Thyroid gland (tissue), 4 donors: ENCODE data around the gene ST6GALNAC4. TPM values are rescaled to one million over a fixed set of nuclear protein-coding genes. Genes with fewer than 3 reads are reported as not detected.

Experiments
- DNase-seq, 2 donors: peaks; one replicate each; pipeline ENCODE4 v3.0.0-alpha.2; 2019
- H3K27ac ChIP-seq, 3 donors: fragments of 200-600 bp; sonication (generic); 1 replicate in 2 of 3; 2 replicates in 1 of 3; pipeline ENCODE4 v1.5.1; 2016 to 2019; ENCODE audit warnings: mild to moderate bottlenecking in 1 of 3, moderate library complexity in 1 of 3
- H3K27me3 ChIP-seq: fragments of 200-600 bp; sonication (generic); one replicate; pipeline ENCODE4 v1.5.1; 2019
- H3K36me3 ChIP-seq, 2 donors: fragments of 200-600 bp; sonication (generic); one replicate each; pipeline ENCODE4 v1.5.1; 2016 to 2019
- H3K4me1 ChIP-seq, 2 donors: fragments of 200-600 bp; sonication (generic); one replicate each; pipeline ENCODE4 v1.5.1; 2017 to 2019
- H3K4me3 ChIP-seq, 3 donors: fragments of 200-600 bp; sonication (generic); replicated peaks in 1 of 3; 1 replicate in 2 of 3; 2 replicates in 1 of 3; pipeline ENCODE4 v1.5.1; 2016; ENCODE audit warnings: mild to moderate bottlenecking in 1 of 3
- H3K9me3 ChIP-seq: fragments of 200-600 bp; sonication (generic); one replicate; pipeline ENCODE4 v1.5.1; 2017
- POLR2A ChIP-seq, 2 donors: fragments of 450-650 bp; IDR thresholded peaks; one replicate each; pipeline ENCODE4 v1.6.1; 2017; ENCODE audit warnings: antibody characterized with exemption in 2 of 2, mild to moderate bottlenecking in 2 of 2, moderate library complexity in 1 of 2
- WGBS, 2 donors: methylation state at CpG; one replicate each; pipeline ENCODE4 v1.1.5; 2017; 5-methylcytosine and 5-hydroxymethylcytosine counted together
- intact Hi-C: fragments of 100-400 bp; cut with DNase I; formaldehyde crosslinking; loops from one replicate; pipeline ENCODE4 v1.15.1; 2023
- total RNA-seq, 4 donors: library from RNA; depleted of rRNA; stranded (reverse); fragments of >200 nt; gene quantifications; one replicate each; pipeline ENCODE4 v1.2.3, GENCODE V29; 2016
- TF ChIP-seq, protein P1 (sequence below), 6 experiments: fragments of 200-600 bp in 3 of 6; fragments of 450-650 bp in 3 of 6; sonication (generic) in 3 of 6; IDR thresholded peaks; one replicate each; pipeline ENCODE4 v1.5.1; 2016 to 2019; ENCODE audit warnings: antibody characterized with exemption in 6 of 6, mild to moderate bottlenecking in 2 of 6, inconsistent platforms in 1 of 6, moderate library complexity in 1 of 6

Gene ST6GALNAC4
- total RNA-seq, 4 donors from 2014 or later: 8.9 to 27.4 (median 19.1) TPM

DNA sequence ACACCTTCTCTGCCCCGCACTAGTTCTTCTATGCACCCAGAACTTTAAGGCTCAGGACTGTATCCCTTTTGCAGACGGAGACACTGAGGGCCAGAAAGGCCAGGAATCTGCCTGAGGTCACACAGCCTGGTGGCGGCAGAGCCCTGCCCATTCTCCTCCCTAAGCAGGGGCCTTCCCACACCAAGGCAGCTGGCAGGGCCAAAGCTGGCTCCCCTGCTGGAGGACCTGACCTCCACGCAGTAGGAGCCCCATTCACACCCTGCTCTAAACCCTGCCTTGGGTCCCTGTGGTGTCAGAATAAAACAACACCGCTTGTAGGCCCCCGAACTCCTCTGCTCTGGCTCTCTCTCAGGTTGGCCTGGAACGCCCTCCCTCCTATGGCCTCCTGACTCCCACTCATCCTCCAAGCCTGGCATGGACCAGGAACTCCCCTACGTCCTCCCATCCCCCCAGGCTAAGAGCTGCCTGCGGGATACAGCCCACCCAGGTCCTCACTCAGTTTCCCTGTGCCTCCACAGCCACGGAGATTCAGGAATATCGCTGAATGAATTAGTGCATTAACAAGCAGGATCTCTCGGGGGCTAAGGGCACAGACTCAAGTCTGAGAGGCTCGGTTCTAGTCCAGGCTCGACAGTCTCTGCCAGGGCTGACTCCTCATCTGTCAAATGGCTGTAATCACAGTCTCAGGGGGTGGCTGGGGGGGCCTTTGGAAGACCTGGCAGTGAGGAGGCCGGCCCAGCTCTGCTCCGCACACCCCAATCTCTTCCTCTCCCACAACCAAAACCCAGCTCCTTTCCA, 20.2 kb downstream of the ST6GALNAC4 start:
- DNase-seq: no peak
- H3K27me3 ChIP-seq: no peaks in the 10 kb centered on the region
- no peak overlapping the region for H3K4me3 ChIP-seq
- peaks cover 27 to 34% of the 10 kb centered on the region in 2 donors for H3K36me3 ChIP-seq
- TF ChIP-seq, protein P1, sequence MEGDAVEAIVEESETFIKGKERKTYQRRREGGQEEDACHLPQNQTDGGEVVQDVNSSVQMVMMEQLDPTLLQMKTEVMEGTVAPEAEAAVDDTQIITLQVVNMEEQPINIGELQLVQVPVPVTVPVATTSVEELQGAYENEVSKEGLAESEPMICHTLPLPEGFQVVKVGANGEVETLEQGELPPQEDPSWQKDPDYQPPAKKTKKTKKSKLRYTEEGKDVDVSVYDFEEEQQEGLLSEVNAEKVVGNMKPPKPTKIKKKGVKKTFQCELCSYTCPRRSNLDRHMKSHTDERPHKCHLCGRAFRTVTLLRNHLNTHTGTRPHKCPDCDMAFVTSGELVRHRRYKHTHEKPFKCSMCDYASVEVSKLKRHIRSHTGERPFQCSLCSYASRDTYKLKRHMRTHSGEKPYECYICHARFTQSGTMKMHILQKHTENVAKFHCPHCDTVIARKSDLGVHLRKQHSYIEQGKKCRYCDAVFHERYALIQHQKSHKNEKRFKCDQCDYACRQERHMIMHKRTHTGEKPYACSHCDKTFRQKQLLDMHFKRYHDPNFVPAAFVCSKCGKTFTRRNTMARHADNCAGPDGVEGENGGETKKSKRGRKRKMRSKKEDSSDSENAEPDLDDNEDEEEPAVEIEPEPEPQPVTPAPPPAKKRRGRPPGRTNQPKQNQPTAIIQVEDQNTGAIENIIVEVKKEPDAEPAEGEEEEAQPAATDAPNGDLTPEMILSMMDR (IDR thresholded peaks at IDR 0.05): no peak
- no peak for TF ChIP-seq POLR2A (IDR thresholded peaks at IDR 0.05)
- H3K9me3 ChIP-seq: no peaks in the 10 kb centered on the region
- WGBS, 2 donors: 71 to 76% methylated on average over 13 to 15 of the region's 16 CpGs
- intact Hi-C loops: no loop called here
- H3K27ac ChIP-seq: peak overlapping the region; percentile 47 to 92 (median 91)
- H3K4me1 ChIP-seq: peaks cover 16 to 20% of the 10 kb centered on the region in 2 donors

DNA sequence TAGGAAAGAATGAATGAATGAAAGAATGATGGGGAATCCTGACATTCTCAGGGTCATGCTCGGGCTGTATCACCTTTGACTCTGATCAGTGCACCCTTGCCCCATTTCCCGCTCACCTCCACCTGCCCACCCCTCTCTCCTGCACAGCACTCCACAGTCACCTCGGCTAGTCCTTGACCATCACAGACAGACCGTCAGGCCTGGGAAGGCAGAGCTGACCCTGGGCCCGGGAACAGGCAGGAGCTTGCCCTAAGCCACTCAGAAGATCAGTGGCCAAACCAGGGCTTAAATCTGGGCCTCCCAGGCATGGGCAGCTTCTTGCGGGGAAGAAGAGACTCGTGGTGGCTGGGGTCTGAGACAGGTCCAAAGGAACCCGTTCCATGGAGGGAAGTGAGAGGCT, 21.0 kb downstream of the ST6GALNAC4 start:
- WGBS, 2 donors: 91 to 98% methylated on average over 8 of the region's 8 CpGs

DNA sequence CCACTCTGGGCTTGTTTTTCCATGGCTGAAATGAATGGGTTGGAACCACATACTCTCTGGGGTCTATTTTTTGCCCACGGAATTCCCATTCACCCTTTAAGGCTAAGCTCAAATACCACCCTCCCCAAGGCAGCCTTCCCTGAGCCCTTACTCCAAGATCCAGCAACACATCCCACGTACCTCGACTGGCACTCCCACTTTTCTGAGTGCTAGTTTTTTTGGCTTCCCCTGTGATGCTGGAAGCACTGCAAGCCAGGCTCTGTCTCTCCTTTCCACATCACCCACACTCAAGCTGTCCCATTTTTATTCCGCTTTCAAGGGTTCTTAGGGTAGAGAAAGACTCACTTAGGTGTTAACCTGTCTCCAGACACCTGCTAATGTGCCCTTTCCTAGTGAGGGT, 23.4 kb downstream of the ST6GALNAC4 start:
- Histone ChIP-seq H3K36me3 (peaks cover 35 to 42% of the 10 kb centered on the region in 2 donors), H3K27me3 (no peaks in the 10 kb centered on the region), H3K4me3 (no peak overlapping the region), H3K27ac (no peak overlapping the region), H3K9me3 (no peaks in the 10 kb centered on the region), H3K4me1 (peaks cover 7 to 11% of the 10 kb centered on the region in 2 donors)
- 91 to 98% methylated on average over 4 of the region's 4 CpGs for WGBS, 2 donors
- intact Hi-C loops: no loop called here
- TF ChIP-seq, protein P1 (IDR thresholded peaks at IDR 0.05): no peak
- no peak for TF ChIP-seq POLR2A (IDR thresholded peaks at IDR 0.05)
- no peak for DNase-seq

More for the DNA sequence above, 21.0 kb downstream of the ST6GALNAC4 start:
- intact Hi-C loops: no loop called here
- no peak for TF ChIP-seq POLR2A (IDR thresholded peaks at IDR 0.05)
- TF ChIP-seq, protein P1 (IDR thresholded peaks at IDR 0.05): no peak
- H3K27me3 ChIP-seq: no peaks in the 10 kb centered on the region
- DNase-seq: no peak
- no peak overlapping the region for H3K27ac ChIP-seq
- H3K36me3 ChIP-seq: peaks cover 27 to 37% of the 10 kb centered on the region in 2 donors
- H3K9me3 ChIP-seq: no peaks in the 10 kb centered on the region
- H3K4me1 ChIP-seq: peaks cover 16 to 20% of the 10 kb centered on the region in 2 donors
- no peak overlapping the region for H3K4me3 ChIP-seq

DNA sequence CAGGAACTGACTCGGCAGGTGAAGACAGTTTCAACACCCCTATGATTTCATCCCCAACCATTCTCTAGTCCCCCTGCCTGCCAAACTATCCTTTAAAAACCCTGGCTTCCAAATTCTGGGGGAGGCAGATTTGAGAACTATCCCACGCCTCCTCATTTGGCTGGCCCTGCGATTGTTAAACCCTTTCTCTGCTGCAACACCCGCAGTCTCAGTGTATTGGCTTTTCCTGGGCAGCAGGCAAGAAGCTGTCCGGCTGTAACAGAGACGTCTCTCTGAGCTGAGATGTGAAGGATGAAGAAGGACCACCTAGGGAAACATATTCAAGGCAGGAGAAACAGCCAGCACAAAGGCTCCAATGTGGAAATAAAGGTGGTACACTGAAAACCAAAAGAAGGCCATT, 24.0 kb downstream of the ST6GALNAC4 start:
- H3K4me3 ChIP-seq: no peak overlapping the region
- no peaks in the 10 kb centered on the region for H3K27me3 ChIP-seq
- H3K36me3 ChIP-seq: peaks cover 35 to 42% of the 10 kb centered on the region in 2 donors
- DNase-seq: no peak
- no peaks in the 10 kb centered on the region for H3K9me3 ChIP-seq
- intact Hi-C loops: no loop called here
- 88 to 89% methylated on average over 6 of the region's 6 CpGs for WGBS, 2 donors
- TF ChIP-seq POLR2A (IDR thresholded peaks at IDR 0.05): no peak
- TF ChIP-seq, protein P1 (IDR thresholded peaks at IDR 0.05): no peak
- peaks cover 5 to 13% of the 10 kb centered on the region in 2 donors for H3K4me1 ChIP-seq
- no peak overlapping the region for H3K27ac ChIP-seq

DNA sequence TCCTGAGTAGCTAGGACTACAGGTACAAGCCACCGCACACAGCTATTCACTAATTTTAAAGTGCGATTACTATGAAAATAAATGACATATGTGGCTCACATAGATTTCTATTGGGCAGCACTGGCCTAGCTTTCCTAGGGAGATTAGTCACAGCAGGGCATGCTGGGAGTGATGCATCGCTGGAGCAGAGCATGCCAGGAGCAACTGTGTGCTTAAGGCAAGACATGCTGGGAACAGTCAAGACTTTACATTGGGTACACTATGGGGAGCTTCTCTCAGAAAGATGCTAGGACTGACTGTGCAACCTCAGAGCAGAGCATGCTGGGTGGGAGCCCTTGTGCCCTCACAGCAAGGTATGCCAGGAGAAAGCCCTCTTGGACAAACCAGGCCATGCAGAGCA, 26.8 kb downstream of the ST6GALNAC4 start:
- intact Hi-C loops: no loop called here
- H3K4me1 ChIP-seq: peaks cover 0 to 10% of the 10 kb centered on the region in 2 donors
- 94 to 97% methylated on average over 3 of the region's 3 CpGs for WGBS, 2 donors
- peaks cover 37 to 42% of the 10 kb centered on the region in 2 donors for H3K36me3 ChIP-seq
- H3K9me3 ChIP-seq: no peaks in the 10 kb centered on the region
- no peak overlapping the region for H3K4me3 ChIP-seq
- H3K27ac ChIP-seq: no peak overlapping the region
- TF ChIP-seq POLR2A (IDR thresholded peaks at IDR 0.05): no peak
- TF ChIP-seq, protein P1 (IDR thresholded peaks at IDR 0.05): no peak
- no peak for DNase-seq
- H3K27me3 ChIP-seq: no peaks in the 10 kb centered on the region
